GM19395 (cell line): ENCODE data around the gene DOK5.
"Not testable (repeated sequence)": the region's sequence is repeated elsewhere in the genome, so short reads cannot be mapped to it uniquely, and the experiment has no call there.

Source experiments
- ATAC-seq: cut with Tn5 transposase; IDR thresholded peaks from one replicate; pipeline ENCODE4 v1.9.1; 2021; ENCODE audit warnings: mild to moderate bottlenecking, moderate library complexity; ENCODE audit not compliant: unreplicated experiment

Gene DOK5

GRCh38 chr20:54469952-54470351 is 5.4 kb upstream of the DOK5 start:
- no peak for ATAC-seq

- no peak for ATAC-seq
Measured at GRCh38 chr20:54470697-54471096, 4.7 kb upstream of the DOK5 start.

DNA sequence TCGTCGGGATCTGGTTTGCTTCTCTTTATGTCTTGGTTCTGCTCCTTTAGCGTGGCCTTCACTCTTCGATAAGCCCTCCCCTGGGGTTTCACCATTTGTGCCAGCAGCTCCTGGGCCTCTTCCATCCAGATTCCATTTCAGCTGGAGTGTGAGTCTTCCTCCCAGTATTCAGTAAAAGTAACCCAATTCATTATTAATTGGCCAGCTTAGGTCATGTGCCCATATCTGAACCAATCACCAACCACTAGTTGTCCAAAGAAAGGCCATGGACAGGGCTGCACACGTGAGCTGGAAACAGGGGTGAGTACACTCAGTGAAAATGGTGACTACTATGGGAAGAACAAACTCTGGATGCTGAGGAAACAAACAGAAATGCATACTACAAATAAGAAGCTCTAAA is 2.8 kb upstream of the DOK5 start:
- ATAC-seq, result no peak

GRCh38 chr20:54473340-54473739 is 2.1 kb upstream of the DOK5 start:
- ATAC-seq, result no peak

GRCh38 chr20:54474046-54474445 is 1.3 kb upstream of the DOK5 start:
- no peak for ATAC-seq

- ATAC-seq, result no peak
Measured at GRCh38 chr20:54474866-54475265, 527 bp upstream of the DOK5 start.

GRCh38 chr20:54476169-54477009 is 996 bp downstream of the DOK5 start:
- ATAC-seq, result no peak

- ATAC-seq, result no peak
Measured at GRCh38 chr20:54477191-54477955, 2.0 kb downstream of the DOK5 start.

- ATAC-seq, result no peak
Measured at GRCh38 chr20:54479138-54479906, 3.9 kb downstream of the DOK5 start.

DNA sequence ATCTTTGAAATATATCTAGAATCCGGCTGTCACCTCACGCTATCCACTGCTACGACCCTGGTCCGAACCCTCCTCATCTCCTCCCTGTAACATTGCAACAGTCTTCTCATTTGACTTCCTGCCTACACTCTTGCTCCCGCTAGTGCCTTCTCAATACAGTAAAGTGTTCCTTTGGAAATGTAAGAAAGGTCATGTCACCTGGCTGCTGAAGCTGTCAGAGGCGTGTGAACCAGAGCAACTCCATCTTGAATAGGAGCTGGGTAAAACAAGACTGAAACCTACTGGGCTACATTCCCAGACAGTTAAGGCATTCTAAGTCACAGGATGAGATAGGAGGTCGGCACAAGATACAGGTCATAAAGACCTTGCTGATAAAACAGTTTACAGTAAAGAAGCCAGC is 4.5 kb downstream of the DOK5 start:
- not testable (repeated sequence) for ATAC-seq

DNA sequence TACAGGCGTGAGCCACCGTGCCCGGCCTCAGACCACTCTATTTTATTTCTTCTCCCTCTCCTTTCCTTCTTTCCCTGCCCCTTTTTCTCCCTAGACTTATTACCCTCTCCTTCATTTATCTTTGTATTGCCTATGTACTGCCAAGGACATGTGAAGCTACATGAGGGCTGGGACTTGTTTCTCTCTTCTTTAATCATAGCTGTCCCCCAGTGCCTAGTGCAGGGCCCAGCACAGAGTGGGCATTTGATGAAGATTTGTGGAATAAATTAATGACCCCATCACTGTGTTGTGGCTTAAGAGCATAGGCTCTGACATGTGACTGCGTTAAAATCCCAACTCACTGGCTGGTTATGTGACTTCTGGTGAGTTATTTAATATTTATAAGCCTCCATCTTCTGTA is 6.0 kb downstream of the DOK5 start:
- ATAC-seq, result no peak

GRCh38 chr20:54485631-54486030 is 10.2 kb downstream of the DOK5 start:
- ATAC-seq, result no peak

GRCh38 chr20:54486585-54486984 is 11.2 kb downstream of the DOK5 start:
- ATAC-seq, result no peak

DNA sequence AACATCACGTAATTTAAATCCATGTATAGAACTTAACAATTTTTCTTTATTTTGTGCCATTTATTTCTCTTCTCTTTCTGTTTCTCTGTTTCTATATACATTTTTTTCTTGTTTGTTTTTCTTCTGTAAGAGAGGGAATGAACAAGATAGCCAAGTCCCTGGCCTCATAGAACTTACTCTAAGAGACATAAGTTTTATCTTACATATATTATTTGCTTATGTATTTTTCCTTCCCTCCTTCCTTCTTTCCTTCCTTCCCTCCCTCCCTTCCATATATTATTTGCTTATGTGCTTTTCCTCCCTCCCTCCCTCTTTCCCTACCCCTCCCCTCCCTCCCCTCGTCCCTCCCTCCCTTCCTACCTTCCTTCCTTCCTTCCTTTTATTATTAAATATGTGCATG is 13.0 kb downstream of the DOK5 start:
- ATAC-seq, result no peak

DNA sequence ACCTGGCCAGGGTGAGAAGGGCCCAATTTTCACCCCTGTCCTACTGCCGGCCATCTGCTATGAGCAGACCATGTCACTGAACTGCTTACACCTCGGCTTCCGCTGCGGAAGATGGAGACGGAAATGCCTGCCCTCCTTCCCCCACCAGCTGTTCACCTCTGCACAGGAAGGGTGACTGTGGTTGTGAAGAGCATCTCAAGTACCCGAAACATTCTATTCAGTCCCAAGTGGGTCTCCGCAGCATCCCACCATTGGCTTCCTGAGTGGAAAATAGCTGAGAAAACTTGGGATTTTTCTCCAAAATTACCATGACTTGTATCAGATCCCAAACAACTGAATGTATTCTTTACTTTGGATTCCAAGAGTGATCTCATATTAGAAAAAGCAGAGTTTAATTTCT is 16.1 kb downstream of the DOK5 start:
- no peak for ATAC-seq

DNA sequence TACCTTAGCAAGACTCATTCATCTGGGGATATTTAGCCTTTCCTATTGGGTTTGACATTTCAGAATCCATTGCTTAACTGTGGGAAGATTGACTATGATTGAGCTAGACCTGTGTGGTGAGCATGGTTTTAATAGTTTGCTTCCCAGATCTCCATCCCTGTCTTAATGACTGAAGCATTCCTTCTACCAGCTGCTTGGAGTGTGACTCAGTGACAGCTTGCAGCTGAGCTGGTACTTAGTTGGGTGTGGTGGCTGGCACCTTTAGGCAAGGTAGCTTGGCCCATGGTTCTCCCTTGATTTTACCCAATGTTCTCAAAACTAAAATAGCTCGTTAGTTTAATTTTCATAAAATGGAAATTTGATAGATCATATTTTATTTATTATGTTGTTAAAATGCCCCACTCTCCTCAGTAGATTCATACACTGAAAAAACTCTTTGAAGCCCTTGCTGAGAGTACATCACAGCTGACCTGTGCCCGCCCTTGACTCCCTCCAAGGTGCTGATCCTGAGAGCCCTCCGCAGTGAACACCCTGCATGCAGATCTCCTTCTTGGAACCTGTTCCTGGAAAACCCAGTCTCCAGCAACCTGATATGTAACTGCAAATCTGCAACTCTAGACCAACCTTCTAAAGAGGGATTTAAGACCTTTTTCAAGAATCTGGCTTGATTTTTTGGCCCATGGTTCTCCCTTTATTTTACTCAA is 19.1 kb downstream of the DOK5 start:
- no peak for ATAC-seq

GRCh38 chr20:54497931-54498718 is 22.7 kb downstream of the DOK5 start:
- no peak for ATAC-seq

GRCh38 chr20:54499111-54499510 is 23.7 kb downstream of the DOK5 start:
- ATAC-seq, result no peak

GRCh38 chr20:54502179-54502578 is 26.8 kb downstream of the DOK5 start:
- ATAC-seq, result no peak

- no peak for ATAC-seq
Measured at GRCh38 chr20:54506643-54507042, 31.2 kb downstream of the DOK5 start.
